Lung (tissue), 12 donors: ENCODE results near the gene CD22. TPM values are rescaled to one million over a fixed set of nuclear protein-coding genes. Genes with fewer than 3 reads are reported as not detected.

Experiments used
- ATAC-seq: fragments of 200-7000 bp; cut with Tn5 transposase; one replicate; pipeline ENCODE4 v1.9.1; 2020; ENCODE audit warnings: moderate number of reproducible peaks; ENCODE audit not compliant: insufficient read depth, low FRiP score
- DNase-seq, 3 donors: peaks; one replicate each; pipeline ENCODE4 v3.0.0-alpha.2; 2013 to 2017
- H3K27ac ChIP-seq, 2 donors: one replicate each; pipeline ENCODE4 v1.5.1; 2013; ENCODE audit warnings: mild to moderate bottlenecking in 2 of 2, moderate library complexity in 2 of 2, control low read depth in 1 of 2, inconsistent platforms in 1 of 2, low read depth in 1 of 2, low read length in 1 of 2
- H3K27me3 ChIP-seq, 3 donors: one replicate each; pipeline ENCODE4 v1.5.1; 2013; ENCODE audit warnings: low read length in 2 of 3; ENCODE audit not compliant: control insufficient read depth in 3 of 3, insufficient read depth in 3 of 3
- H3K36me3 ChIP-seq, 4 donors: one replicate each; pipeline ENCODE4 v1.5.1; 2013; ENCODE audit warnings: low read length in 4 of 4, mild to moderate bottlenecking in 1 of 4, moderate library complexity in 1 of 4; ENCODE audit not compliant: control insufficient read depth in 4 of 4, insufficient read depth in 4 of 4
- H3K4me1 ChIP-seq, 5 donors: one replicate each; pipeline ENCODE4 v1.5.1; 2013; ENCODE audit warnings: low read length in 5 of 5, mild to moderate bottlenecking in 2 of 5, moderate library complexity in 1 of 5; ENCODE audit not compliant: control insufficient read depth in 5 of 5, insufficient read depth in 5 of 5
- H3K4me3 ChIP-seq: one replicate; pipeline ENCODE4 v1.5.1; 2013; ENCODE audit warnings: mild to moderate bottlenecking, control low read depth, moderate library complexity
- H3K9ac ChIP-seq, 2 donors: one replicate each; pipeline ENCODE4 v1.5.1; 2013; ENCODE audit warnings: low read length in 2 of 2, control low read depth in 1 of 2; ENCODE audit not compliant: insufficient read depth in 1 of 2
- H3K9me3 ChIP-seq, 4 donors: one replicate each; pipeline ENCODE4 v1.5.1; 2013; ENCODE audit warnings: low read length in 3 of 4, mild to moderate bottlenecking in 1 of 4, moderate library complexity in 1 of 4; ENCODE audit not compliant: control insufficient read depth in 4 of 4, insufficient read depth in 3 of 4
- WGBS, 2 donors: extraction: QIAGEN DNeasy Blood & Tissue Kit; methylation state at CpG; one replicate each; pipeline ENCODE4 v1.1.7; 2013; 5-methylcytosine and 5-hydroxymethylcytosine counted together
- polyA plus RNA-seq, 2 donors: library from polyadenylated mRNA; stranded (reverse); fragments of 200-250 nt; gene quantifications; one replicate each; pipeline ENCODE4 v1.2.1, GENCODE V29; 2013
- total RNA-seq, 2 donors: library from RNA; depleted of rRNA in 1 of 2; stranded (reverse); fragments of >200 nt in 1 of 2; gene quantifications; one replicate each; pipeline ENCODE4 v1.2.1, GENCODE V29; 2014 to 2021
- TF ChIP-seq, protein P1 (sequence below): IDR thresholded peaks from 2 replicates; pipeline ENCODE4 v1.5.1; 2012; ENCODE audit warnings: mild to moderate bottlenecking; ENCODE audit errors: control extremely low read depth, extremely low read depth
- donor health status: control.
- donor health status: control.
- donor health status: Bipolar disorder and iron deficiency.
- donor health status: healthy.
- donor health status: DM: yes; HTN: yes; CAD: no.

CD22 gene
- total and polyA plus RNA-seq, 4 donors, result 4.7 to 53.8 (median 30.7) TPM

DNA sequence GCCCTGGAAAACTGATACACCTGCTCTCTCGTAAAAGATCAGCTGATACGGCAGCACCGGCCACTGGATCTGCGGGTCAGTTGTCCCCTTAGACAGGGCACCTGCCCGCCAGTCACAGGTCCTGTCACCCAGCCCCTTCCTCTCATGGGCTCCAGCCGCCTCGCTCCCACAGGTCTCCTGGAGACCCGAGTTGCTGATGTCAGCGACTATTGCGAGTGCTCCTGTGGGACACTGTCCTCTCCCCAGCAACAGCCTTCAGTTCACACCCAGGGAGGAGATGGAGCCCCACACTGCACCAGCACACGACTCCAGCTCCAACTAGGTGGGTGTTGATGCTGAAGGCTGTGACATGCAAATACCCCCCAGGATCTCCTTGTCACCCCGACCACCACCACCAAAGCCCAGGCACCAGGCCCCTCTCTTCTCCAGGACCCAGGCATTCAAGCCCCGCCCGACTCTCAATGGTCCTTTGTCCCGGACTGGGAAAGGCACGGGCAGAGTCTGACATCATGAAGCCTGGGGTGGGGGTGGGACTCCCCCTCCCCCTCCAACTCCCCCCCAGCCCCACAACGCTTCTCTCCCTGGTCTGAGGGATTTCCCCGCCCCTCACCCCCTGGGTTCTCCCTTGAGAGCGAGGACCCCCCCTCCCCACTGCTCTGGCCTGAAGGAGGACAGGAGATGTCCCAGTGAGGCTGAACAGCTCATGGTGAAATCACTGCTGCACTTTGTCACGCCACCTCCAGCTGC is 38.4 kb upstream of the CD22 start:
- TF ChIP-seq, protein P1, sequence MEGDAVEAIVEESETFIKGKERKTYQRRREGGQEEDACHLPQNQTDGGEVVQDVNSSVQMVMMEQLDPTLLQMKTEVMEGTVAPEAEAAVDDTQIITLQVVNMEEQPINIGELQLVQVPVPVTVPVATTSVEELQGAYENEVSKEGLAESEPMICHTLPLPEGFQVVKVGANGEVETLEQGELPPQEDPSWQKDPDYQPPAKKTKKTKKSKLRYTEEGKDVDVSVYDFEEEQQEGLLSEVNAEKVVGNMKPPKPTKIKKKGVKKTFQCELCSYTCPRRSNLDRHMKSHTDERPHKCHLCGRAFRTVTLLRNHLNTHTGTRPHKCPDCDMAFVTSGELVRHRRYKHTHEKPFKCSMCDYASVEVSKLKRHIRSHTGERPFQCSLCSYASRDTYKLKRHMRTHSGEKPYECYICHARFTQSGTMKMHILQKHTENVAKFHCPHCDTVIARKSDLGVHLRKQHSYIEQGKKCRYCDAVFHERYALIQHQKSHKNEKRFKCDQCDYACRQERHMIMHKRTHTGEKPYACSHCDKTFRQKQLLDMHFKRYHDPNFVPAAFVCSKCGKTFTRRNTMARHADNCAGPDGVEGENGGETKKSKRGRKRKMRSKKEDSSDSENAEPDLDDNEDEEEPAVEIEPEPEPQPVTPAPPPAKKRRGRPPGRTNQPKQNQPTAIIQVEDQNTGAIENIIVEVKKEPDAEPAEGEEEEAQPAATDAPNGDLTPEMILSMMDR, result no peak
- Histone ChIP-seq H3K4me1 (peaks cover 0 to 38% (median 8%) of the 10 kb centered on the region in 5 donors), H3K27ac (no peak overlapping the region), H3K27me3 (peaks cover 0 to 2% (median 0%) of the 10 kb centered on the region in 3 donors), H3K36me3 (no peaks in the 10 kb centered on the region), H3K9ac (no peak overlapping the region), H3K9me3 (peaks cover 0 to 2% (median 0%) of the 10 kb centered on the region in 4 donors), H3K4me3 (no peak overlapping the region)
- no peak for DNase-seq
- 74 to 90% methylated on average over 20 of the region's 20 CpGs for WGBS, 2 donors
- ATAC-seq, result no peak

DNA sequence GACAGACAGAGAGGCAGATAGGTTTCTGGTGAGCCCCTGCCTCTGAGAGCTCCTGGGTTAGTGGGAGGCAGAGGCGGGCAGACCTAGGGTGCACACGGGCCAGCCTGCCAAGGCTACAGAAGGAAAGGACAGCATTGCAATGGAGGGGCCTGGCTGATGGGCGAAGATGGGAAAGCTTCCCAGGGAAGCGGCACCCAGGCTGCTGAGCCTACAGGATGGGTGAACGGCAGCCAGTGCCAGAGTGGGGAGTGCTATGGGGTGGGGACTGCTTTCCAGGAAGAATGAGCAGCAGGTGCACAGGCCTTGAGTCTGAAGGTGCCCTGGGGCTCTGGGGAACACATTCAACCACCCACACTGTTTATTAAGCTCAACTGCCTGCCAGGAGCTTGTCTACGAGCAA is 37.7 kb upstream of the CD22 start:
- Histone ChIP-seq H3K27me3 (peaks cover 0 to 2% (median 0%) of the 10 kb centered on the region in 3 donors), H3K9me3 (peaks cover 0 to 2% (median 0%) of the 10 kb centered on the region in 4 donors), H3K27ac (no peak overlapping the region), H3K9ac (no peak overlapping the region), H3K4me1 (peaks cover 0 to 43% (median 8%) of the 10 kb centered on the region in 5 donors), H3K4me3 (no peak overlapping the region), H3K36me3 (no peaks in the 10 kb centered on the region)
- ATAC-seq, result no peak
- TF ChIP-seq, protein P1, result no peak
- WGBS, 2 donors, result 76 to 84% methylated on average over 6 of the region's 6 CpGs
- no peak for DNase-seq

DNA sequence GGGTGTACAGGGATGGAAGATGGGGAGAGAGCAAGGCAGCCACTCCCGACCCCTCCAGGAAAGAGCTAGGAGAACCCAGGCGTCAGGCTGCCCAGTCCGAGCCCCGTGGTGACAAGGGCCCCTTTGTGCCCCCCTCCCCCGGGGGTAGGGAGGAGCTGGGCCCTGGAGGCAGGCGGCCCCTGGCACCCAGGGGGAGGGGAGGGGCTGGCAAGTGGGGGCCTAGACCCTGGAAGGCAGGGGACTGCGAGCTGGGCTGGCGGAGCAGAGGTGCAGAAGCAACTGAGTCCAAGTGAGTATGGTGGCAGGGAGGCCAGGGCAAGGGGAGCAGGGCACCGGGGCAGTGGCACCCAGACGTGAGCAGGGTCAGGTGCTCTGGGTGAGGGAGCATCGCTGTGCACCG is 37.1 kb upstream of the CD22 start, which contains the start of gene MAG:
Gene MAG (plus strand): TSS at position 246 of the 400 bp plus-strand sequence. CDS start 3,248 bp downstream, outside the sequence.
- DNase-seq, result no peak
- Histone ChIP-seq H3K4me3 (no peak within 1 kb of the TSS), H3K9me3 (peaks cover 0 to 2% (median 0%) of the 10 kb centered on the region in 4 donors), H3K27me3 (peaks cover 0 to 2% (median 0%) of the 10 kb centered on the region in 3 donors), H3K36me3 (no peaks in the 10 kb centered on the region), H3K4me1 (peaks cover 0 to 43% (median 11%) of the 10 kb centered on the region in 5 donors), H3K27ac (no peak within 1 kb of the TSS), H3K9ac (no peak within 1 kb of the TSS)
- TF ChIP-seq, protein P1, result no peak
- ATAC-seq, result no peak
- 78 to 79% methylated on average over 12 of the region's 12 CpGs for WGBS, 2 donors
